Activated CD4-positive, alpha-beta T cell treated with anti-CD3 and anti-CD28 coated beads, Interleukin-10, Interleukin-2, amounts not matched to agents 100 ng/mL and 50 ng/mL, durations not matched to agents 16 hours and 8 hours (primary cell): Measurements from ENCODE around the gene ARHGAP24.
A peak's percentile ranks its signal among the peaks of the same experiment; 100 is the strongest.
"Not testable (repeated sequence)": the region's sequence is repeated elsewhere in the genome, so short reads cannot be mapped to it uniquely, and the experiment has no call there.

ENCODE experiments used
- DNase-seq: peaks from one replicate; pipeline ENCODE4 v3.0.0-alpha.2; 2020

ARHGAP24 gene

DNA sequence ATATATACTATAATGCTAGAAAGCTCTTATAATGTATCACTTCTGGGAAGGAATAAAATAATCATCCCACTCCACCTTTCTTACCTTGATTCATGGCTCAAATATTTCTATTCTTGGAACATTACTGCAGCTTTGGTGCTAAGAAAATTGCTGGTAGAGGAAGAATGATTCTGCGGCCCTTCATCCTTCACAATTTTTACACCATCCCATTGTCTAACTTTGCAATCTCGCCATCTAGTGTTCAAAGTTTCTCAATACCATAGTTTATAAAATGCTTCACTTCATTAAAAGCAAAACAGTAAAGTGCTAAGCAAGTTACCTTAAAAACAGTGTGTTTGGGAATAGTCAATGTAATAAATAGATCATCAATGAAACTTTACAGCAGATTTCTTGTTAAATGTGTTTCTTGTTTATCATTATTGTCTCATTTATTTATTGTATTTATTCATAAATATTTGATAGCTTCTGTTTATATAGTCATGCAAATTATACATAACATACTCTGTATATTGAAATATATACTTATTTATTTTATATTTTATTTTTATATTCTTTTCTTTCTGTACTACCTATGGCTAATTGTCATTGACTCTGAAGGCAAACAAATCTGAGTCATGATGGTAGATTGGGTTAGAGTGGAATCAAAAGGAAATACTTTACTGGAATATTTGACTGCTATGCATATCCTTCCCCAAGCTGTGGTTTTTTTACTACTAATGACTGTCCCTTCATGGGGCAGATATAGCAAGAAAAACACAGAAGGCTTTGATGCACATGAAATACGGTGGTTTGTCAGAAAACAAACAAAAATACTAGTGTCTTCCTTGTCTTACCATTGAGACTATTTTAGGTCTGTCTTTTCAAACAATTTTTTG is 494.2 kb downstream of the ARHGAP24 start:
- DNase-seq, result peak; percentile 2

GRCh38 chr4:85970535-85970934 is 495.6 kb downstream of the ARHGAP24 start:
- DNase-seq, result no peak

- no peak for DNase-seq
Observed at GRCh38 chr4:85979276-85979675, 504.3 kb downstream of the ARHGAP24 start.

GRCh38 chr4:85986266-85986665 is 511.3 kb downstream of the ARHGAP24 start:
- DNase-seq, result no peak

DNA sequence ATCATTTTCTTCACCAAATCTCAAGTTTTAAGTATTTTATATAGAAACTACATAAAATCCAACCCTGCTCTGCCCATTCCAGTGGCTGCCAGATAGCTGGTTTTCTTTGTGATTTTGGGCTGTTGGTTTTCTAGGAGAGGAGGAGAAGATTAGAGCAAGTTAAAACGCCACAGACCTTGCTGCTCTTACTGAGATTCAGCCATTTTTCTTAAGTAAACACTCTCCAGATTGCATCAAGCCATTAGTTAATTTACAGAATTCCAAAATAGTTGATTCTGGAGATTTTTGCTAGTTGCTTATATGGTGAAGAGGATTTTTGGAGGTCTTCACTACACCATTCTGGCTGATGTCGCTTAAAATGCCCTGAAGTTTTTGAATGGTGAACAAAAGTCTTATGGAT is 518.7 kb downstream of the ARHGAP24 start:
- DNase-seq, result no peak

DNA sequence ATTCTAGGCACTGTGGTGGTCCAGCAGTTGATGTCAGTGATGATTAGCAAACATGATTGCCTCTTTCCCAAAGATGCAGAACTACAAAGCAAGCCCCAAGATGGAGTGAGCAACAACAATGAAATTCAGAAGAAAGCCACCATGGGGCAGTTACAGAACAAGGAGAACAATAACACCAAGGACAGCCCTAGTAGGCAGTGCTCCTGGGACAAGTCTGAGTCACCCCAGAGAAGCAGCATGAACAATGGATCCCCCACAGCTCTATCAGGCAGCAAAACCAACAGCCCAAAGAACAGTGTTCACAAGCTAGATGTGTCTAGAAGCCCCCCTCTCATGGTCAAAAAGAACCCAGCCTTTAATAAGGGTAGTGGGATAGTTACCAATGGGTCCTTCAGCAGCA is 519.6 kb downstream of the ARHGAP24 start:
- DNase-seq, result no peak

GRCh38 chr4:85995361-85995760 is 520.4 kb downstream of the ARHGAP24 start:
- DNase-seq, result no peak

DNA sequence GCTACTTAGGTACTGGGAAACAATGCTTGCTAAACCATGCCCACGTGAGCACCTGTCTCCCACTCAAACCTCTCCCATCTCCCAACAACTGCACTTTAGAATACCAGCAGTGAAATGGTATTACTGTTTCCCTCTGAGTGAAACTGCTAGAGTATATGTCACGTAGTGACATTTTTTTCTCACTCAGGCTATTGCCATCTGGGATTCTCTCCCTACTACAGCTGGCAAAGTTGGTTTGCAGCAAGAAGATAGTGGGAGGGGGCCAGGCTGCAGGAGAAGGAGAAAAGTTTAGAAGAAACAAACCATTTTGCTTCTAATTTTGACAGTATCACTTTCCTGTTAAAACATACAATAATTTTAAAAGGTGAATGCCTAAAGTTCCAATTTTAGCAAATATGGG is 526.6 kb downstream of the ARHGAP24 start:
- no peak for DNase-seq

- no peak for DNase-seq
Observed at GRCh38 chr4:86004030-86004429, 529.1 kb downstream of the ARHGAP24 start.

DNA sequence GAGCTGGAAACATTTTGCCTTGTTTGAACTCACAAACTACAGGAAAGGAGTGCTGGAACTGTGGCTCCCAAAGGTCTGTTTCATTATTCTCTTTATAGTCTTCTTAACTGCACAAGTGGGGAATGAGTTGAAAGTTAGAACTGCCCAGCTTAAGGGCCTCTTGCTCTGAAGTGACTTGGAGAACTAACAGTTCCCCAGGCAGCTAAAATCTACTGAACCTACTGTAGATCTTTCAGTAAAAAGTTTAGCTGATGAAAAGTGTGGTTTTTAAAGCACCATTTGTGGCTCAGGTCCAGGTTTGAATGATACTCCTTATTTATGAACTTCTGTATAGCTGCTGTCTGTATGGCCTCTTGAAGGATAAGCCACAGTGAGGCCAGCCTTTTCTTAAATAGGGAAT is 531.1 kb downstream of the ARHGAP24 start:
- DNase-seq, result no peak

DNA sequence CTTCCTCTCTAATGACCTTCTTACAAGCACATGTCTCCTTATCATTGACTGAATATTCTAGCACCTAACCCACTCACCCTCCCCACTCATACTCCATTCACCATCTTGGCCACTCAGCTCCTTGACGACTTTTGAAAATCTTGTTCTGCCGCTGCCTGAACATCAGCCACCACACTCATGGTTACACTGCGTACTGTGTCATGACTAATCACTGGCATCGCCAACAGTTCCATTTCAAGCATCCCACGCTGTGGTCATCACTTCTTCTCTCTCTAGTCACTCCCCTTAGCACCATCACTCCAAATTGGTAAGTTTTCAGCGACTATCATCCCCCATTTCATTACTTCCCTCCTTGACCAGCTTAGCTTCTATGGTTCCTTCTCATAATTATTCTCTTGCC is 532.1 kb downstream of the ARHGAP24 start:
- DNase-seq, result no peak

DNA sequence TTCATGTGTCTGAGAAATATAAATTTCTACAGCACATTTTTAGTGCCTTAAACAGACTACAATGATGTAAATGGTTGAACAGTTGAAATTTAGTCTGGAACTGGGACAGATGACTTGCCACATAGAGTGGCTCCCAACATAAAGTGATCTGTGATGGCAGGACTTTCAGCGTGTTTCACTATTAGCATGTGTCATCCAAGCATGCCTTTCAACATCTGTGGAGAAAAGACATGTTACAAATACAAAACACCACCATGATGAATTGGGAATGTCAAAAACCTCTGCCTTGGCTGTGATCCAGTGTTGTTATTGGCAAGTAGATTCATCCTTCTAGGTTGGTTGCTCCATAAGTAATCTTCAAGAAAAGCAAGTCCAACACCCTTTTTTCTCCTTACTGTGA is 536.2 kb downstream of the ARHGAP24 start:
- no peak for DNase-seq

DNA sequence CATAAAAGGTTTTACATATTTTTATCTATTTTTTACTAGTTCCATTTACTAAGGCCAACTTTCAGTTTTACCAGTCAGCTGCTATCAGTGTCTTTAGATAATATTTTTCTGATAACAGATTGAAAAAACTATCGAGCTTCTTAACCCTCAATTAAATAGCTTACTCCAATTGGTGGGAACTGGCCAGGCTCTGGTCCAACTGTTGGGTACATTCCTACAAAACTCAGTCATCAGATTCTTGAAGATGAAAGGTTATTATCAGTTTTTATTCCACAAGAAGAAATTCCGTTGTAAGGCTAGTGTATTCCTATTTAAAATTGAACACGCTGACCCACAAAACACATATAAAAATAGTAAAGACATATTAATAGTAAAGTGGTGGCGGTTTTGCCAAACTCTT is 538.7 kb downstream of the ARHGAP24 start:
- DNase-seq, result no peak

- no peak for DNase-seq
Observed at GRCh38 chr4:86014599-86014998, 539.6 kb downstream of the ARHGAP24 start.

GRCh38 chr4:86015412-86016350 is 540.7 kb downstream of the ARHGAP24 start:
- DNase-seq, result no peak

DNA sequence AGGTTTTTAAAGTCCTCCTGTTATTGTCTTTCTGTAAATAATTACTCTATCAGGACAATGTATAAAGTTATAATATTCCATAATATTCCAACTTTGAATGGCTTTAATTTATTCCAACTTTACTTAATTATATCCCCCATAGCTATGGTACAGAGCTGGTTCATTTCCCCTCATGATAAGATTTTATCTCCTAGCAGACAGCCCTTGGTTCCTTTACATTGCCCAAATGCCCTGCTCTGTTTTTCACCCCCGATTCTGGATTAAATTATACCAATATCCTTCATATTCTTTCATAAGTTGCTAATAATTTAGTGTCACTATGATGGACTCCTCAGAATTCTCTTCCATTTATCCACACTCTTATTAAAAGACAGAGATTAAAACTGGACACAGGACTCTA is 544.4 kb downstream of the ARHGAP24 start:
- DNase-seq, result no peak

GRCh38 chr4:86019906-86020305 is 545.0 kb downstream of the ARHGAP24 start:
- no peak for DNase-seq

DNA sequence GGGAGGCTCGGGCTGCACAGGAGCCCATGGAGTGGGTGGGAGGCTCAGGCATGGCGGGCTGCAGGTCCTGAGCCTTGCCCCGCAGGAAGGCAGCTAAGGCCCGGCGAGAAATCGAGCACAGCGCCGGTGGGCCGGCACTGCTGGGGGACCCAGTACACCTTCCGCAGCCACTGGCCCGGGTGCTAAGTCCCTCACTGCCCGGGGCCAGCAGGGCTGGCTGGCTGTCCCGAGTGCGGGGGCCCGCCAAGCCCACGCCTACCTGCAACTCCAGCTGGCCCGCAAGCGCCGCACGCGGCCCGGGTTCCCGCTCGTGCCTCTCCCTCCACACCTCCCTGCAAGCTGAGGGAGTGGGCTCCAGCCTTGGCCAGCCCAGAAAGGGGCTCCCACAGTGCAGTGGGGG is 546.7 kb downstream of the ARHGAP24 start:
- DNase-seq, result not testable (repeated sequence)

DNA sequence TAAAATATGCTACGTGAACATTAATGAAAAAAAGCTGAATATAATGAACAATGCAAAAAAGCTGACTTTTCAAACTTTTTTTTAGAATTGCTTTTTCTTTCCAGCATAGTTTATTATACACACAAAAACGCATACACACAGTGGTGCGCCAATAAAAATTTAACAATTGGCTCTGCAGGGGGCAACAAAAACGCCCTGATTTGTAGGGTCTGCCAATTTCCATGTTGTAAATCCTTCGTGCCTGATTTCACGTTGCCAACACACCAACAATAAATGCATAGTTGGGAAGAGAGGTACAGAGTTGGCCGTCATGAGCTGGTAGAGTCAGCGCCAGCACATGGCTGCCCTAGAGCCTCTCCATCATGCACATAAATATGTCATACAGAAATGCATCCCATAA is 551.8 kb downstream of the ARHGAP24 start:
- no peak for DNase-seq

- no peak for DNase-seq
Observed at GRCh38 chr4:86031927-86032326, 557.0 kb downstream of the ARHGAP24 start.

DNA sequence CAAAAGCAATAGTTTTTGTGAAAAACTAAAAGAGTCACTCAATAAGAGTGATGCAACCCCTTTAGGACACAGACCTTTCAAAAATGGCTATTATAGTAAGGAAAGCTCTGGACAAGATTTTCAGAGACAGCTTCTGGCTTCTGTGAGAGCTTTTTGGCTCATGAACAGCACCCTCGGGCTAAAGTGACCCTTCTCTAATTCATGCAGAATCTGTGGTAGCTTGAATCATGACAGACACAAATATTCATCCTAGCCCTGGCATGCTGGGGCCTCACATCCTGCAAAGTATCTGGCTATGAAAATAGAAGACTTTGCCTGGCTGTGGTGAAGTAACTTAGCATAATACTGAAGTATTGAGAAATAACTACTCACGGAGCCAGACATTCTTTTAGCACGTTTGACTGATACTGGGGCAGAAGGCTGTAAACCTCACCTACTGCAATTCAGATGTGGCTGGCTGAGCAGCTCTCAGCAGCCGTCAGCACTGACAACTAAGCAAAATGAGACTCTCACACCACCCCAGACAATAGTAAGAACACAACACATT is 557.6 kb downstream of the ARHGAP24 start:
- no peak for DNase-seq

GRCh38 chr4:86033171-86033570 is 558.2 kb downstream of the ARHGAP24 start:
- no peak for DNase-seq

- no peak for DNase-seq
Observed at GRCh38 chr4:86034616-86035015, 559.7 kb downstream of the ARHGAP24 start.

DNA sequence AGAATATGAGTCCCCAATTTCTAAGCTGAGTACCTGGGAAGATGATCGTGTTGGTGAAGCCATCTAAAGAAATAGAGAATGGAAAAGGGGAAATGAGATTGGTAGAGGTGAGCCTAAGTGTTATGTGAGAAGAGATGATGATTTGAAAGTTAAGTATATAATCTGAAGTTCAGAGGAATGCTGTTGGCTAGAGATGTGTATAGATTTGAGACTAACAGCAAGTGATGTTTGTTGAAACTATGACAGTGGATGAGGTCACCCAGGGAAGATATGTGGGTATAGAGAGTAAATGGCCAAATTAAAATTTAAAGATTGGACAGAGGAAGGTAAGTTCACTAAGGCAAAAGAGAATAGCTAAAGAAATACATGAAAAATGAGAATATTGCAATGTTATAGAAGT is 560.7 kb downstream of the ARHGAP24 start:
- no peak for DNase-seq
